ENCODE data around the gene TBC1D1. TPM values are rescaled to one million over a fixed set of nuclear protein-coding genes. Genes with fewer than 3 reads are reported as not detected.

TBC1D1 gene
- total and polyA plus RNA-seq, 10 donors, result 49.3 to 142 (median 95.5) TPM

- H3K9me3 ChIP-seq, result no peaks in the 10 kb centered on the region
- peak overlapping the region in 6 of 8 donors; percentile 13 to 81 (median 71) for H3K27ac ChIP-seq
- peaks cover 0 to 87% (median 5%) of the 10 kb centered on the region in 6 donors for H3K36me3 ChIP-seq
- DNase-seq, result no peak
- peaks cover 0 to 94% (median 35%) of the 10 kb centered on the region in 6 donors for H3K4me1 ChIP-seq
- H3K27me3 ChIP-seq (replicated peaks in 1 of 7), result no peaks in the 10 kb centered on the region
- intact Hi-C loops (cut with DNase I; ENCODE audit: low total_unique reads), result no loop called here
- WGBS, 5 donors, result 83 to 89% (median 88%) methylated on average over 12 of the region's 12 CpGs
- no peak overlapping the region for H3K4me3 ChIP-seq
- TF ChIP-seq POLR2AphosphoS5 (IDR thresholded peaks at IDR 0.05), result no peak
Observed at GRCh38 chr4:38077791-38078489, 187.1 kb downstream of the TBC1D1 start.

- Histone ChIP-seq H3K4me1 (peaks cover 0 to 93% (median 38%) of the 10 kb centered on the region in 6 donors), H3K9me3 (no peaks in the 10 kb centered on the region), H3K27me3 (replicated peaks in 1 of 7) (no peaks in the 10 kb centered on the region), H3K36me3 (peaks cover 0 to 84% (median 2%) of the 10 kb centered on the region in 6 donors), H3K27ac (peak overlapping the region in 7 of 8 donors; percentile 30 to 81 (median 65)), H3K4me3 (no peak overlapping the region)
- TF ChIP-seq POLR2AphosphoS5 (IDR thresholded peaks at IDR 0.05) (no peak), CTCF (IDR thresholded peaks at IDR 0.05 in 8 of 11, conservative IDR thresholded peaks at IDR 0.05 in 3 of 11) (no peak), POLR2A (IDR thresholded peaks at IDR 0.05) (no peak)
- no peak for DNase-seq
- intact Hi-C loops (cut with DNase I; ENCODE audit: low total_unique reads), result no loop called here
- WGBS, 5 donors, result 51 to 65% (median 61%) methylated on average over 7 of the region's 7 CpGs
Observed at GRCh38 chr4:38078590-38079421, 187.9 kb downstream of the TBC1D1 start.

- intact Hi-C loops (cut with DNase I; ENCODE audit: low total_unique reads), result no loop called here
- no peak for DNase-seq
- H3K27ac ChIP-seq, result peak overlapping the region in 4 of 8 donors; percentile 65 to 81 (median 78)
Observed at GRCh38 chr4:38080061-38080974, 189.4 kb downstream of the TBC1D1 start.

More at GRCh38 chr4:38080061-38080974, 189.4 kb downstream of the TBC1D1 start:
- H3K9me3 ChIP-seq, result no peaks in the 10 kb centered on the region
- TF ChIP-seq POLR2AphosphoS5 (IDR thresholded peaks at IDR 0.05) (no peak), CTCF (IDR thresholded peaks at IDR 0.05 in 8 of 11, conservative IDR thresholded peaks at IDR 0.05 in 3 of 11) (no peak), POLR2A (IDR thresholded peaks at IDR 0.05) (no peak)
- H3K4me1 ChIP-seq, result peaks cover 0 to 90% (median 36%) of the 10 kb centered on the region in 6 donors
- H3K36me3 ChIP-seq, result peaks cover 0 to 87% (median 2%) of the 10 kb centered on the region in 6 donors
- H3K27me3 ChIP-seq (replicated peaks in 1 of 7), result no peaks in the 10 kb centered on the region
- no peak overlapping the region for H3K4me3 ChIP-seq
- 82 to 87% (median 84%) methylated on average over 14 of the region's 14 CpGs for WGBS, 5 donors

Data from spleen (tissue), 11 donors.